Hepatocyte (in vitro differentiated cells): Measurements from ENCODE around the gene ARL16. TPM values are rescaled to one million over a fixed set of nuclear protein-coding genes. Genes with fewer than 3 reads are reported as not detected.

Experiments
- DNase-seq: peaks from one replicate; pipeline ENCODE4 v3.0.0-alpha.2; 2016; ENCODE audit warnings: low spot score
- H2AFZ ChIP-seq: fragments of 200-600 bp; sonication (generic); 2 replicates; pipeline ENCODE4 v1.6.0; 2016; ENCODE audit warnings: antibody characterized with exemption, mild to moderate bottlenecking
- H3K27ac ChIP-seq: fragments of 200-600 bp; sonication (generic); 2 replicates; pipeline ENCODE4 v1.5.1; 2016; ENCODE audit warnings: mild to moderate bottlenecking
- H3K27me3 ChIP-seq: fragments of 200-600 bp; sonication (generic); 2 replicates; pipeline ENCODE4 v1.6.1; 2016
- H3K36me3 ChIP-seq: fragments of 200-600 bp; sonication (generic); replicated peaks from 2 replicates; pipeline ENCODE4 v1.5.1; 2016; ENCODE audit warnings: low read depth; ENCODE audit not compliant: insufficient read depth
- H3K4me1 ChIP-seq: fragments of 200-600 bp; sonication (generic); 2 replicates; pipeline ENCODE4 v1.5.1; 2016; ENCODE audit warnings: mild to moderate bottlenecking, moderate library complexity; ENCODE audit not compliant: insufficient read depth
- H3K4me2 ChIP-seq: fragments of 200-600 bp; sonication (generic); 2 replicates; pipeline ENCODE4 v1.6.0; 2016
- H3K4me3 ChIP-seq: fragments of 200-600 bp; sonication (generic); 2 replicates; pipeline ENCODE4 v1.5.1; 2016; ENCODE audit warnings: mild to moderate bottlenecking
- H3K79me2 ChIP-seq: fragments of 200-600 bp; sonication (generic); 2 replicates; pipeline ENCODE4 v1.6.0; 2017; ENCODE audit warnings: mild to moderate bottlenecking
- H3K9me2 ChIP-seq: fragments of 200-600 bp; sonication (generic); replicated peaks from 2 replicates; pipeline ENCODE4 v1.6.0; 2017; ENCODE audit warnings: mild to moderate bottlenecking; ENCODE audit not compliant: insufficient read depth
- H3K9me3 ChIP-seq: fragments of 200-600 bp; sonication (generic); 2 replicates; pipeline ENCODE4 v1.5.1; 2016; ENCODE audit warnings: low read depth, mild to moderate bottlenecking
- H4K20me1 ChIP-seq: fragments of 200-600 bp; sonication (generic); 2 replicates; pipeline ENCODE4 v1.6.0; 2016; ENCODE audit warnings: mild to moderate bottlenecking; ENCODE audit not compliant: insufficient read depth, poor library complexity, severe bottlenecking
- CTCF ChIP-seq: fragments of 200-600 bp; sonication (generic); IDR thresholded peaks from 2 replicates; pipeline ENCODE4 v1.5.1; 2016; ENCODE audit warnings: antibody characterized with exemption, mild to moderate bottlenecking; ENCODE audit not compliant: poor library complexity
- EZH2 ChIP-seq: fragments of 200-600 bp; sonication (generic); IDR thresholded peaks from 2 replicates; pipeline ENCODE4 v1.6.1; 2016; ENCODE audit warnings: antibody characterized with exemption, mild to moderate bottlenecking, borderline replicate concordance
- EZH2phosphoT487 ChIP-seq: fragments of 200-600 bp; sonication (generic); IDR thresholded peaks from one replicate; pipeline ENCODE4 v1.6.1; 2018; ENCODE audit warnings: antibody characterized with exemption, mild to moderate bottlenecking, low read depth, moderate library complexity; ENCODE audit not compliant: unreplicated experiment, severe bottlenecking
- WGBS: methylation state at CpG from one replicate; pipeline ENCODE4 v1.1.6; 2016; ENCODE audit warnings: low lambda C conversion rate; ENCODE audit errors: missing lambda C conversion rate; 5-methylcytosine and 5-hydroxymethylcytosine counted together
- polyA plus RNA-seq: library from polyadenylated mRNA; unstranded; fragments of >200 nt; fragmentation: Nextera tagmentation; extraction: Ambion mirVana; gene quantifications from 2 replicates; pipeline ENCODE4 v1.2.1, GENCODE V29; 2016
- total RNA-seq: library from RNA; depleted of rRNA; stranded (reverse); fragments of >200 nt; gene quantifications from 2 replicates; pipeline ENCODE4 v1.2.3, GENCODE V29; 2014

ARL16 gene
- total and polyA plus RNA-seq, 2 experiments from 2014 or later, result 38.8 to 70.6 TPM

GRCh38 chr17:81720267-81721071 lies 36.9 kb upstream of the ARL16 start:
- Histone ChIP-seq H3K27ac (no peak overlapping the region), H3K9me2 (no peaks in the 10 kb centered on the region), H3K36me3 (no peaks in the 10 kb centered on the region), H4K20me1 (no peaks in the 10 kb centered on the region), H3K4me3 (no peak overlapping the region), H3K79me2 (no peaks in the 10 kb centered on the region), H2AFZ (no peak overlapping the region), H3K4me1 (no peaks in the 10 kb centered on the region), H3K4me2 (no peak overlapping the region), H3K27me3 (no peaks in the 10 kb centered on the region), H3K9me3 (no peaks in the 10 kb centered on the region)
- TF ChIP-seq EZH2, result no peak
- TF ChIP-seq CTCF, result no peak
- TF ChIP-seq EZH2phosphoT487, result no peak
- WGBS, result 94% methylated on average over 33 of the region's 33 CpGs
- no peak for DNase-seq

- WGBS, result 93% methylated on average over 32 of the region's 33 CpGs
- H3K79me2 ChIP-seq, result peaks cover 8% of the 10 kb centered on the region
- no peaks in the 10 kb centered on the region for H3K36me3 ChIP-seq
- no peaks in the 10 kb centered on the region for H3K4me1 ChIP-seq
- no peaks in the 10 kb centered on the region for H3K9me3 ChIP-seq
- TF ChIP-seq CTCF, result no peak
- no peaks in the 10 kb centered on the region for H3K9me2 ChIP-seq
- H3K4me3 ChIP-seq, result no peak overlapping the region
- H3K27me3 ChIP-seq, result no peaks in the 10 kb centered on the region
- no peak overlapping the region for H3K27ac ChIP-seq
- DNase-seq, result no peak
- no peak overlapping the region for H2AFZ ChIP-seq
- H3K4me2 ChIP-seq, result no peak overlapping the region
- no peaks in the 10 kb centered on the region for H4K20me1 ChIP-seq
Observed at GRCh38 chr17:81719410-81720266, 36.0 kb upstream of the ARL16 start.

GRCh38 chr17:81717766-81718089 lies 34.1 kb upstream of the ARL16 start:
- no peaks in the 10 kb centered on the region for H3K9me3 ChIP-seq
- TF ChIP-seq EZH2phosphoT487 (no peak), CTCF (no peak), EZH2 (no peak)
- no peak overlapping the region for H3K27ac ChIP-seq
- H3K4me3 ChIP-seq, result no peak overlapping the region
- 95% methylated on average over 8 of the region's 9 CpGs for WGBS
- no peak for DNase-seq
- H2AFZ ChIP-seq, result no peak overlapping the region
- no peak overlapping the region for H3K4me2 ChIP-seq
- H3K79me2 ChIP-seq, result peaks cover 26% of the 10 kb centered on the region
- H3K36me3 ChIP-seq, result no peaks in the 10 kb centered on the region
- H3K4me1 ChIP-seq, result peaks cover 14% of the 10 kb centered on the region
- no peaks in the 10 kb centered on the region for H4K20me1 ChIP-seq
- H3K27me3 ChIP-seq, result no peaks in the 10 kb centered on the region
- H3K9me2 ChIP-seq, result no peaks in the 10 kb centered on the region
